GM21360 (cell line): ENCODE data around the gene SAMD14.

Experiments
- ATAC-seq: cut with Tn5 transposase; IDR thresholded peaks from one replicate; pipeline ENCODE4 v1.9.1; 2021; ENCODE audit warnings: mild to moderate bottlenecking, moderate library complexity; ENCODE audit not compliant: unreplicated experiment

The SAMD14 gene

GRCh38 chr17:50097455-50097854 is 32.5 kb downstream of the SAMD14 start:
- ATAC-seq: no peak

- ATAC-seq: no peak
Measured at GRCh38 chr17:50096758-50097157, 33.2 kb downstream of the SAMD14 start.

GRCh38 chr17:50096092-50096491 is 33.9 kb downstream of the SAMD14 start:
- no peak for ATAC-seq

- no peak for ATAC-seq
Measured at GRCh38 chr17:50095626-50096037, 34.3 kb downstream of the SAMD14 start.

GRCh38 chr17:50094753-50095619 is 35.0 kb downstream of the SAMD14 start, which contains the start of gene PDK2:
TSS of gene PDK2 (plus strand) at chr17:50095351. CDS start at chr17:50095436, 85 bp downstream.
- ATAC-seq: peak; percentile 76

GRCh38 chr17:50094243-50094752 is 35.7 kb downstream of the SAMD14 start:
- peak; percentile 41 for ATAC-seq

- no peak for ATAC-seq
Measured at GRCh38 chr17:50093807-50094206, 36.2 kb downstream of the SAMD14 start.

- no peak for ATAC-seq
Measured at GRCh38 chr17:50093246-50093645, 36.7 kb downstream of the SAMD14 start.

GRCh38 chr17:50091918-50092285 is 38.1 kb downstream of the SAMD14 start:
- ATAC-seq: no peak

GRCh38 chr17:50090971-50091917 is 38.7 kb downstream of the SAMD14 start:
- ATAC-seq: no peak

GRCh38 chr17:50090071-50090470 is 39.9 kb downstream of the SAMD14 start:
- no peak for ATAC-seq

GRCh38 chr17:50088952-50089825 is 40.8 kb downstream of the SAMD14 start:
- ATAC-seq: no peak

GRCh38 chr17:50087912-50088405 is 42.0 kb downstream of the SAMD14 start:
- no peak for ATAC-seq

GRCh38 chr17:50087246-50087911 is 42.6 kb downstream of the SAMD14 start:
- no peak for ATAC-seq

GRCh38 chr17:50081757-50082156 is 48.2 kb downstream of the SAMD14 start:
- ATAC-seq: no peak

- no peak for ATAC-seq
Measured at GRCh38 chr17:50080827-50081226, 49.1 kb downstream of the SAMD14 start.

- ATAC-seq: no peak
Measured at GRCh38 chr17:50080096-50080480, 49.9 kb downstream of the SAMD14 start.

GRCh38 chr17:50079334-50080095 is 50.4 kb downstream of the SAMD14 start:
- ATAC-seq: no peak

- ATAC-seq: no peak
Measured at GRCh38 chr17:50078430-50078829, 51.5 kb downstream of the SAMD14 start.
